Measurements from ENCODE around the gene DLG5. TPM values are rescaled to one million over a fixed set of nuclear protein-coding genes. Genes with fewer than 3 reads are reported as not detected.

DLG5 gene
- total and polyA plus RNA-seq, 9 of the 15 experiments (the other 6 are each of a cell fraction or from before 2014, with no cell fraction given) = 1.4 to 26.8 (median 11.2) TPM

- TF ChIP-seq, protein P1, sequence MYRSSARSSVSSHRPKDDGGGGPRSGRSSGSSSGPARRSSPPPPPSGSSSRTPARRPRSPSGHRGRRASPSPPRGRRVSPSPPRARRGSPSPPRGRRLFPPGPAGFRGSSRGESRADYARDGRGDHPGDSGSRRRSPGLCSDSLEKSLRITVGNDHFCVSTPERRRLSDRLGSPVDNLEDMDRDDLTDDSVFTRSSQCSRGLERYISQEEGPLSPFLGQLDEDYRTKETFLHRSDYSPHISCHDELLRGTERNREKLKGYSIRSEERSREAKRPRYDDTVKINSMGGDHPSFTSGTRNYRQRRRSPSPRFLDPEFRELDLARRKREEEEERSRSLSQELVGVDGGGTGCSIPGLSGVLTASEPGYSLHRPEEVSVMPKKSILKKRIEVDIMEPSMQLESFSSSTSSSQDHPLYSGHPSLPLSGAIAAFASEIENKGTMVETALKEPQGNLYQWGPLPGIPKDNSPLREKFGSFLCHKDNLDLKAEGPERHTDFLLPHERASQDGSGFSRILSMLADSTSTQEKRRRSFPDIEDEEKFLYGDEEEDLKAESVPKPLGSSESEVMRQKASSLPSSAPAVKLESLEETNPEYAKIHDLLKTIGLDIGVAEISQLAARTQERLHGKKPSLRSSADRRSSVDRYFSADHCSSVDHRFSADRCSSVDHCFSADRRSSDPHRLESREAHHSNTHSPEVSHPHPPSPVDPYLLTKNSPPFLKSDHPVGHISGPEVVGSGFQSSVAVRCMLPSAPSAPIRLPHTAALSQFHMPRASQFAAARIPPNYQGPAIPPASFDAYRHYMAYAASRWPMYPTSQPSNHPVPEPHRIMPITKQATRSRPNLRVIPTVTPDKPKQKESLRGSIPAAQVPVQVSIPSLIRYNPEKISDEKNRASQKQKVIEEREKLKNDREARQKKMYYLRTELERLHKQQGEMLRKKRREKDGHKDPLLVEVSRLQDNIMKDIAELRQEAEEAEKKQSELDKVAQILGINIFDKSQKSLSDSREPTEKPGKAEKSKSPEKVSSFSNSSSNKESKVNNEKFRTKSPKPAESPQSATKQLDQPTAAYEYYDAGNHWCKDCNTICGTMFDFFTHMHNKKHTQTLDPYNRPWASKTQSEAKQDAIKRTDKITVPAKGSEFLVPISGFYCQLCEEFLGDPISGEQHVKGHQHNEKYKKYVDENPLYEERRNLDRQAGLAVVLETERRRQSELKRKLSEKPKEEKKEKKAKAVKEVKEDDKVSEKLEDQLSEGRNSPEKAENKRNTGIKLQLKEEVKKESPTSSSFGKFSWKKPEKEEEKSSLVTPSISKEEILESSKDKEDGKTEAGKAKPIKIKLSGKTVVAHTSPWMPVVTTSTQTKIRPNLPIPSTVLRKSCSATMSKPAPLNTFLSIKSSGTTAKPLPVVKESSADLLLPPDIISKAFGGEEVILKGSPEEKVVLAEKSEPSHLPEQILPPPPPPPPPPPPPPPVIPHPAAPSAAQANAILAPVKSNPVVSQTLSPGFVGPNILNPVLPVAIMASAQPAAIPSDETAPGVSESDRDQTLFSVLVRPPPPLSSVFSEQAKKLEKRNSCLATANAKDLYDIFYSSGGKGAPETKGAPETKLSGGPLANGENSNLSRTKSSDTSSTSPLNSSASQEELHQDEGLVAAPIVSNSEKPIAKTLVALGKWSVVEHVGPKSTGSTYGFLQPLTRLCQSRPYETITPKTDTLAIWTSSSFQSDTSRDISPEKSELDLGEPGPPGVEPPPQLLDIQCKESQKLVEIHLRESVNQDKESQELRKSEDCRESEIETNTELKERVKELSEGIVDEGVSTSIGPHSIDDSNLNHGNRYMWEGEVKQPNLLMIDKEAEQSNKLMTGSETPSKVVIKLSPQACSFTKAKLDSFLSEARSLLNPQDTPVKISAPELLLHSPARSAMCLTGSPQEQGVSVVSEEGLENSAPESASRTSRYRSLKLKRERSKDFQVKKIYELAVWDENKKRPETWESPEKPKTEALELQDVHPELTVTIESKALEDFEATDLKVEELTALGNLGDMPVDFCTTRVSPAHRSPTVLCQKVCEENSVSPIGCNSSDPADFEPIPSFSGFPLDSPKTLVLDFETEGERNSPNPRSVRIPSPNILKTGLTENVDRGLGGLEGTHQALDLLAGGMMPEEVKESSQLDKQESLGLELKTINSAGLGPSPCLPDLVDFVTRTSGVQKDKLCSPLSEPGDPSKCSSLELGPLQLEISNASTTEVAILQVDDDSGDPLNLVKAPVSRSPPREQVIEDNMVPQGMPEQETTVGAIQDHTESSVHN (IDR thresholded peaks at IDR 0.05; ENCODE audit: borderline replicate concordance in 1 of 2, low read depth in 1 of 2) = peak in 1 of 2 experiments; percentile 60; a peak in 1 of 4 replicates
- peak; percentile 33; the same call in 1 of the 2 replicates for TF ChIP-seq GTF2E2 (tag; IDR thresholded peaks at IDR 0.05)
- peak; percentile 89 for TF ChIP-seq FOSL1 (tag; conservative IDR thresholded peaks at IDR 0.05)
- 0 out of 2 replicates have a peak, but pooled peaks have one; percentile 40 for TF ChIP-seq ZNF23 (CRISPR knock-in tag; IDR thresholded peaks at IDR 0.05)
- TF ChIP-seq NFRKB (IDR thresholded peaks at IDR 0.05; ENCODE audit: low read depth) = peak; percentile 80
- TF ChIP-seq BCOR (IDR thresholded peaks at IDR 0.05) = 0 out of 2 replicates have a peak, but pooled peaks have one; percentile 11
- TF ChIP-seq SMAD3 (CRISPR knock-in tag; conservative IDR thresholded peaks at IDR 0.05) = peak; percentile 81
- TF ChIP-seq YBX1 (IDR thresholded peaks at IDR 0.05) = no peak
- TF ChIP-seq ZNF165 (CRISPR knock-in tag; IDR thresholded peaks at IDR 0.05; ENCODE audit: borderline replicate concordance) = 0 out of 2 replicates have a peak, but pooled peaks have one; percentile 16
- no peak for TF ChIP-seq POLR2AphosphoS2 (IDR thresholded peaks at IDR 0.05; ENCODE audit: low read length)
- TF ChIP-seq MAFG (tag; conservative IDR thresholded peaks at IDR 0.05) = peak; percentile 97
- TF ChIP-seq CREB1 (IDR thresholded peaks at IDR 0.05) = peak; percentile 20; the same call in 1 of the 2 replicates
- 0 out of 2 replicates have a peak, but pooled peaks have one; percentile 16 for TF ChIP-seq CREB1 (CRISPR knock-in tag; IDR thresholded peaks at IDR 0.05)
- TF ChIP-seq ZNF589 (CRISPR knock-in tag; IDR thresholded peaks at IDR 0.05; ENCODE audit: low read depth) = peak; percentile 80
- TF ChIP-seq, protein P2, sequence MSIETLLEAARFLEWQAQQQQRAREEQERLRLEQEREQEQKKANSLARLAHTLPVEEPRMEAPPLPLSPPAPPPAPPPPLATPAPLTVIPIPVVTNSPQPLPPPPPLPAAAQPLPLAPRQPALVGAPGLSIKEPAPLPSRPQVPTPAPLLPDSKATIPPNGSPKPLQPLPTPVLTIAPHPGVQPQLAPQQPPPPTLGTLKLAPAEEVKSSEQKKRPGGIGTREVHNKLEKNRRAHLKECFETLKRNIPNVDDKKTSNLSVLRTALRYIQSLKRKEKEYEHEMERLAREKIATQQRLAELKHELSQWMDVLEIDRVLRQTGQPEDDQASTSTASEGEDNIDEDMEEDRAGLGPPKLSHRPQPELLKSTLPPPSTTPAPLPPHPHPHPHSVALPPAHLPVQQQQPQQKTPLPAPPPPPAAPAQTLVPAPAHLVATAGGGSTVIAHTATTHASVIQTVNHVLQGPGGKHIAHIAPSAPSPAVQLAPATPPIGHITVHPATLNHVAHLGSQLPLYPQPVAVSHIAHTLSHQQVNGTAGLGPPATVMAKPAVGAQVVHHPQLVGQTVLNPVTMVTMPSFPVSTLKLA (conservative IDR thresholded peaks at IDR 0.05) = peak; percentile 44 to 73; a peak in 3 of 4 replicates
- TF ChIP-seq DMBX1 (CRISPR knock-in tag; IDR thresholded peaks at IDR 0.05; ENCODE audit: borderline replicate concordance) = peak; percentile 89
- TF ChIP-seq ZEB2 (IDR thresholded peaks at IDR 0.05) = 0 out of 2 replicates have a peak, but pooled peaks have one; percentile 59
- no peak; the same call in 1 of the 2 replicates for TF ChIP-seq GABPA (tag; conservative IDR thresholded peaks at IDR 0.05; ENCODE audit: low read depth)
- TF ChIP-seq ILF3 (IDR thresholded peaks at IDR 0.05; ENCODE audit: borderline replicate concordance) = no peak
Observed at GRCh38 chr10:77909749-77910375, 16.7 kb downstream of the DLG5 start (continued).
